H1 (cell line): ENCODE measurements around the gene CSRP1. TPM values are rescaled to one million over a fixed set of nuclear protein-coding genes. Genes with fewer than 3 reads are reported as not detected.

Experiments used
- CTCF ChIA-PET: fragments of 300-600 bp; sonication (Branson Sonifier 250); formaldehyde crosslinking; loops from one replicate; lab custom pipeline; 2021; ENCODE audit not compliant: partially characterized antibody; lab: Charles Lee
- POLR2A ChIA-PET: fragments of 300-600 bp; sonication (Branson Sonifier 250); formaldehyde crosslinking; loops from one replicate; lab custom pipeline; 2021; ENCODE audit warnings: inconsistent platforms; ENCODE audit not compliant: partially characterized antibody; lab: Charles Lee
- DNase-seq, 2 experiments: peaks; one replicate each; pipeline versions ENCODE4 v3.0.0 to v3.0.0-alpha.2; 2010 to 2022; ENCODE audit warnings: low spot score in 2 of 2, low read depth in 1 of 2, mixed read lengths in 1 of 2
- FAIRE-seq: peaks from 2 replicates; lab custom pipeline; 2011; peaks lifted over from hg19 to GRCh38; lab: Jason Lieb, UNC
- H2AFZ ChIP-seq: 2 replicates; pipeline ENCODE4 v1.8.1; 2012; ENCODE audit warnings: low read length, inconsistent platforms
- H2AK5ac ChIP-seq: 2 replicates; pipeline ENCODE4 v1.6.1; 2013; ENCODE audit warnings: low read depth, low read length
- H2BK120ac ChIP-seq: replicated peaks from 2 replicates; pipeline ENCODE3; 2013; ENCODE audit warnings: low read depth, low read length, inconsistent platforms
- H2BK12ac ChIP-seq: 2 replicates; pipeline ENCODE4 v1.6.1; 2013; ENCODE audit warnings: low read depth, low read length
- H2BK15ac ChIP-seq: 2 replicates; pipeline ENCODE4 v1.6.1; 2013; ENCODE audit warnings: low read length
- H2BK20ac ChIP-seq: 2 replicates; pipeline ENCODE4 v1.6.1; 2013; ENCODE audit warnings: low read length
- H2BK5ac ChIP-seq: 2 replicates; pipeline ENCODE4 v1.6.1; 2013; ENCODE audit warnings: low read depth, low read length
- H3K14ac ChIP-seq: 2 replicates; pipeline ENCODE4 v1.6.1; 2013; ENCODE audit warnings: inconsistent platforms; ENCODE audit not compliant: insufficient read length
- H3K18ac ChIP-seq: 2 replicates; pipeline ENCODE4 v1.6.1; 2013; ENCODE audit warnings: low read length; ENCODE audit errors: extremely low read depth
- H3K23ac ChIP-seq: 2 replicates; pipeline ENCODE4 v1.6.1; 2013; ENCODE audit warnings: inconsistent platforms; ENCODE audit not compliant: insufficient read length
- H3K23me2 ChIP-seq: 2 replicates; pipeline ENCODE4 v1.6.1; 2013; ENCODE audit warnings: low read depth, low read length
- H3K27ac ChIP-seq: 2 replicates; pipeline ENCODE4 v1.6.1; 2011; ENCODE audit warnings: low read depth, low read length, inconsistent platforms
- H3K27me3 ChIP-seq, 4 experiments: replicated peaks in 1 of 4; 1 replicate in 1 of 4; 2 replicates in 3 of 4; pipeline versions ENCODE4 v1.6.1 to v1.8.1; 2011 to 2013; ENCODE audit warnings: low read length in 3 of 4, mild to moderate bottlenecking in 3 of 4, inconsistent platforms in 2 of 4, mixed read lengths in 2 of 4, moderate library complexity in 1 of 4; ENCODE audit not compliant: control insufficient read depth in 3 of 4, insufficient read depth in 3 of 4; ENCODE audit errors: extremely low read depth in 1 of 4
- H3K36me3 ChIP-seq, 4 experiments: 2 replicates each; pipeline versions ENCODE4 v1.6.1 to v1.8.1; 2011 to 2013; ENCODE audit warnings: mild to moderate bottlenecking in 4 of 4, low read length in 3 of 4, moderate library complexity in 2 of 4, control low read depth in 1 of 4, inconsistent platforms in 1 of 4; ENCODE audit not compliant: insufficient read depth in 4 of 4, control insufficient read depth in 2 of 4
- H3K4ac ChIP-seq: replicated peaks from 2 replicates; pipeline ENCODE3; 2013; ENCODE audit warnings: low read length, low read depth, mixed read lengths, inconsistent platforms; ENCODE audit not compliant: insufficient read length
- H3K4me1 ChIP-seq, 4 experiments: replicated peaks in 1 of 4; 1 replicate in 1 of 4; 2 replicates in 3 of 4; pipeline versions ENCODE4 v1.6.1 to v1.8.1; 2011 to 2013; ENCODE audit warnings: low read length in 3 of 4, inconsistent platforms in 2 of 4, mixed read lengths in 1 of 4; ENCODE audit not compliant: insufficient read depth in 4 of 4, control insufficient read depth in 3 of 4
- H3K4me2 ChIP-seq, 2 experiments: 2 replicates each; pipeline versions ENCODE4 v1.6.1 to v1.8.1; 2011 to 2013; ENCODE audit warnings: low read depth in 2 of 2, low read length in 2 of 2, control low read depth in 1 of 2, inconsistent platforms in 1 of 2, mild to moderate bottlenecking in 1 of 2; ENCODE audit not compliant: insufficient read depth in 1 of 2
- H3K4me3 ChIP-seq, 4 experiments: fragments of 200-600, 300-600 bp in 1 of 4; sonication (generic), shearing (Covaris generic), sonication (Bioruptor Twin) in 1 of 4; 2 replicates each; pipeline versions ENCODE4 v1.5.1 to v1.8.1; 2011 to 2016; ENCODE audit warnings: low read length in 4 of 4, low read depth in 3 of 4, control low read depth in 2 of 4, inconsistent platforms in 2 of 4, mild to moderate bottlenecking in 2 of 4, mixed read lengths in 1 of 4, moderate library complexity in 1 of 4; ENCODE audit not compliant: insufficient read depth in 2 of 4; ENCODE audit errors: extremely low read depth in 1 of 4
- H3K56ac ChIP-seq: replicated peaks from 2 replicates; pipeline ENCODE3; 2013; ENCODE audit warnings: low read depth, mild to moderate bottlenecking, mixed read lengths, low read length, inconsistent platforms; ENCODE audit not compliant: insufficient read length
- H3K79me1 ChIP-seq: 2 replicates; pipeline ENCODE4 v1.6.1; 2013; ENCODE audit warnings: low read depth, low read length, control low read depth
- H3K79me2 ChIP-seq, 2 experiments: 2 replicates each; pipeline versions ENCODE4 v1.6.1 to v1.8.1; 2012 to 2013; ENCODE audit warnings: low read length in 2 of 2, mild to moderate bottlenecking in 2 of 2, inconsistent platforms in 1 of 2; ENCODE audit not compliant: insufficient read depth in 2 of 2, control insufficient read depth in 1 of 2
- H3K9ac ChIP-seq, 4 experiments: replicated peaks in 1 of 4; 1 replicate in 1 of 4; 2 replicates in 3 of 4; pipeline versions ENCODE4 v1.6.1 to v1.8.1; 2011 to 2013; ENCODE audit warnings: low read depth in 3 of 4, low read length in 3 of 4, control low read depth in 2 of 4, mild to moderate bottlenecking in 2 of 4, moderate library complexity in 2 of 4, inconsistent platforms in 1 of 4; ENCODE audit errors: extremely low read depth in 1 of 4
- H3K9me3 ChIP-seq, 2 experiments: 2 replicates each; pipeline versions ENCODE4 v1.6.1 to v1.8.1; 2012 to 2013; ENCODE audit warnings: mild to moderate bottlenecking in 2 of 2, moderate library complexity in 2 of 2, control low read depth in 1 of 2, inconsistent platforms in 1 of 2, low read depth in 1 of 2, low read length in 1 of 2, mixed read lengths in 1 of 2; ENCODE audit not compliant: insufficient read depth in 2 of 2
- H4K20me1 ChIP-seq, 2 experiments: replicated peaks in 1 of 2; 2 replicates each; pipeline versions ENCODE3 to v1.8.1; 2011 to 2013; ENCODE audit warnings: inconsistent platforms in 2 of 2, low read length in 2 of 2, mild to moderate bottlenecking in 1 of 2; ENCODE audit not compliant: insufficient read depth in 2 of 2, control insufficient read depth in 1 of 2
- H4K5ac ChIP-seq: 2 replicates; pipeline ENCODE4 v1.6.1; 2013; ENCODE audit warnings: low read length, low read depth, mixed read lengths, inconsistent platforms; ENCODE audit not compliant: insufficient read length
- H4K8ac ChIP-seq: 2 replicates; pipeline ENCODE4 v1.8.0; 2013; ENCODE audit warnings: mild to moderate bottlenecking, moderate library complexity, low read length, inconsistent platforms; ENCODE audit not compliant: insufficient read depth; ENCODE audit errors: extremely low read depth
- H4K91ac ChIP-seq: replicated peaks from 2 replicates; pipeline ENCODE3; 2013; ENCODE audit warnings: low read length, mixed read lengths, inconsistent platforms; ENCODE audit not compliant: insufficient read length
- CHD2 ChIP-seq: IDR thresholded peaks from 2 replicates; pipeline ENCODE4 v1.6.1; 2012; ENCODE audit warnings: low read length, improper control_type of control experiment
- GTF2F1 ChIP-seq: IDR thresholded peaks from 2 replicates; pipeline ENCODE4 v1.6.1; 2012; ENCODE audit warnings: low read depth, low read length, improper control_type of control experiment, borderline replicate concordance
- JUN ChIP-seq: IDR thresholded peaks from 2 replicates; pipeline ENCODE4 v1.6.1; 2011; ENCODE audit warnings: low read depth, mild to moderate bottlenecking, improper control_type of control experiment, low read length
- KDM4A ChIP-seq: IDR thresholded peaks from one replicate; pipeline ENCODE4 v1.7.1; 2012; ENCODE audit warnings: low read depth, mild to moderate bottlenecking, moderate library complexity, low read length, inconsistent platforms; ENCODE audit not compliant: severe bottlenecking
- KDM5A ChIP-seq: fragments of 200-600 bp; IDR thresholded peaks from 2 replicates; pipeline ENCODE4 v1.7.1; 2012; ENCODE audit warnings: mild to moderate bottlenecking, low read length, inconsistent platforms, mixed read lengths
- NANOG ChIP-seq: IDR thresholded peaks from 2 replicates; pipeline ENCODE4 v1.6.1; 2011; ENCODE audit warnings: low read length, low read depth, mild to moderate bottlenecking, inconsistent platforms; ENCODE audit not compliant: insufficient read depth, poor library complexity, severe bottlenecking
- POLR2AphosphoS5 ChIP-seq: IDR thresholded peaks from 2 replicates; pipeline ENCODE4 v1.6.1; 2011; ENCODE audit warnings: low read depth, low read length
- RFX5 ChIP-seq: IDR thresholded peaks from 2 replicates; pipeline ENCODE4 v1.6.1; 2011; ENCODE audit warnings: low read depth, low read length, improper control_type of control experiment, borderline replicate concordance
- RNF2 ChIP-seq: fragments of 200-900, 300-1000 bp; sonication (generic); IDR thresholded peaks from 2 replicates; pipeline ENCODE4 v1.7.1; 2016; ENCODE audit warnings: borderline replicate concordance, low read depth, mild to moderate bottlenecking, antibody characterized with exemption, low read length; ENCODE audit not compliant: poor library complexity, severe bottlenecking; ENCODE audit errors: missing control alignments
- SAP30 ChIP-seq: fragments of 300-600 bp; sonication (generic); IDR thresholded peaks from 2 replicates; pipeline ENCODE4 v1.7.1; 2012; ENCODE audit warnings: low read length, moderate library complexity, mild to moderate bottlenecking, inconsistent platforms; ENCODE audit not compliant: insufficient read depth, insufficient replicate concordance
- SIN3A ChIP-seq, 2 experiments: IDR thresholded peaks in 1 of 2; conservative IDR thresholded peaks in 1 of 2; 2 replicates each; pipeline ENCODE4 v1.6.1; 2011 to 2012; ENCODE audit warnings: low read length in 2 of 2, improper control_type of control experiment in 1 of 2, low read depth in 1 of 2, mild to moderate bottlenecking in 1 of 2
- SP4 ChIP-seq: IDR thresholded peaks from 2 replicates; pipeline ENCODE4 v1.6.1; 2012; ENCODE audit warnings: low read length, inconsistent platforms
- TAF1 ChIP-seq: IDR thresholded peaks from 2 replicates; pipeline ENCODE4 v1.6.1; 2011; ENCODE audit warnings: mild to moderate bottlenecking, low read depth, low read length
- WGBS, 2 experiments: shearing (Covaris generic) in 1 of 2; methylation state at CpG; one replicate each; pipeline versions ENCODE4 v1.1.6 to v1.1.7; 2013 to 2015; ENCODE audit warnings: low lambda C conversion rate in 2 of 2, mixed read lengths in 2 of 2, inconsistent platforms in 1 of 2, low coverage in 1 of 2, missing lambda C conversion rate in 1 of 2; ENCODE audit not compliant: insufficient replicate concordance in 2 of 2, insufficient coverage in 1 of 2, insufficient read length in 1 of 2; ENCODE audit errors: extremely low coverage in 1 of 2, missing lambda C conversion rate in 1 of 2; 5-methylcytosine and 5-hydroxymethylcytosine counted together
- polyA plus RNA-seq, 7 experiments: library from polyadenylated mRNA; depleted of rRNA in 3 of 7; stranded (reverse) in 5 of 7; unstranded in 2 of 7; fragments of >200 nt in 5 of 7; fragments of 200-250 nt in 2 of 7; gene quantifications; 1 replicate in 5 of 7; 2 replicates in 1 of 7; 4 replicates in 1 of 7; pipeline versions ENCODE4 v1.2.1 to v1.2.3, GENCODE V29; 2011 to 2013; ENCODE audit warnings: missing spikeins in 2 of 7, mixed read lengths in 2 of 7
- total RNA-seq: library from RNA; stranded (reverse); fragmentation: NEBNext Ultra II Directional; extraction: Animal tissue kit (Norgen Biotek cat#: 25700); gene quantifications from 2 replicates; pipeline ENCODE4 v1.2.1, GENCODE V29; 2021
- TF ChIP-seq, protein P1 (sequence below): IDR thresholded peaks from 2 replicates; pipeline ENCODE4 v1.6.1; 2012; ENCODE audit warnings: inconsistent platforms

Gene CSRP1
- total and polyA plus RNA-seq, 2 of the 8 experiments (the other 6 are each of a cell fraction or from before 2014, with no cell fraction given), result 14.2 to 22.3 TPM

DNA sequence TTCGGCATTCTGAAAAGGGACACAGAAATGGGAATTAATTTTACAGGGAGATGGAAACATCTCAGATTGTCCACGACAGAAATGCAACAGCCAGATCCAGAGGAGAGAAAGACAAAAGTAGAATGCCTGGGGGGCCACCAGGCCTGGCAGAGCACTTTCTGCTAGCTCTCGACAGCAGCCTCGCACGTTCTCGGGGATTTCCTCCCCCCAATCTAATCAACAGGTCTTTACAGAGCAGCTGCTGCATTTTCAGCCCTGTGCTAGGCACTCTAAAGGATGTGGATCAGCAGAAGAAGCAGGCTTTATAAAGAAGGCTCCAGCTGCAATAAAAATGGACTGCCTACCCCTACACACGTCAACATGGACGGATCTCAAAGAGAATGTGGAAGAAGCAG is 10.6 kb downstream of the CSRP1 start:
- POLR2A ChIA-PET, result interaction anchor here (1.0 to 1.6 kb wide), 3 partner anchors 9 to 15 kb away, joined by 3 to 4 read pairs (median 3); no protein-coding TSS in a partner anchor
- H4K91ac ChIP-seq, result no peak overlapping the region
- TF ChIP-seq TAF1 (no peak), RFX5 (no peak), GTF2F1 (no peak), CHD2 (no peak), KDM4A (no peak), POLR2AphosphoS5 (no peak), SP4 (no peak), NANOG (no peak), KDM5A (no peak), JUN (no peak), SIN3A (conservative IDR thresholded peaks at IDR 0.05 in 1 of 2, IDR thresholded peaks at IDR 0.05 in 1 of 2; ENCODE audit: low read depth in 1 of 2, low read length in 2 of 2) (no peak), SAP30 (no peak), RNF2 (no peak)
- TF ChIP-seq, protein P1, sequence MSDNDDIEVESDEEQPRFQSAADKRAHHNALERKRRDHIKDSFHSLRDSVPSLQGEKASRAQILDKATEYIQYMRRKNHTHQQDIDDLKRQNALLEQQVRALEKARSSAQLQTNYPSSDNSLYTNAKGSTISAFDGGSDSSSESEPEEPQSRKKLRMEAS, result no peak

More for the DNA sequence above, 10.6 kb downstream of the CSRP1 start:
- Histone ChIP-seq H3K4me3 (no peak overlapping the region), H2BK15ac (no peak overlapping the region), H3K27ac (no peak overlapping the region), H2BK5ac (no peak overlapping the region), H3K36me3 (no peaks in the 10 kb centered on the region), H3K79me2 (no peaks in the 10 kb centered on the region), H4K20me1 (no peaks in the 10 kb centered on the region), H3K23ac (no peak overlapping the region), H2BK120ac (no peak overlapping the region), H3K9me3 (no peaks in the 10 kb centered on the region), H2BK20ac (no peak overlapping the region), H2AK5ac (no peak overlapping the region), H3K27me3 (no peaks in the 10 kb centered on the region), H3K79me1 (no peaks in the 10 kb centered on the region), H3K18ac (no peak overlapping the region), H3K23me2 (no peaks in the 10 kb centered on the region; the same call in 1 of the 2 replicates), H4K8ac (no peak overlapping the region), H2BK12ac (no peak overlapping the region), H3K4me2 (no peak overlapping the region), H3K9ac (no peak overlapping the region), H3K56ac (no peak overlapping the region), H3K14ac (no peak overlapping the region), H3K4ac (no peak overlapping the region), H2AFZ (no peak overlapping the region), H3K4me1 (peaks cover 6 to 13% (median 9%) of the 10 kb centered on the region in 4 experiments), H4K5ac (no peak overlapping the region)
- FAIRE-seq (no peak), DNase-seq (no peak)
- 88% methylated on average over 8 of the region's 8 CpGs; no CpG with 5 or more reads in 1 of the 2 experiments for WGBS, 2 experiments
- CTCF ChIA-PET, result interaction anchor here (1.1 to 27.5 kb wide), 9 partner anchors 7 to 297 kb away, joined by 3 to 929 read pairs (median 5); partner anchors contain the start of gene NAV1
